GM10248 (cell line): ENCODE measurements around the gene MESD.

Experiments
- CTCF ChIA-PET: fragments of 300-600 bp; sonication (Branson Sonifier 250); formaldehyde crosslinking; extraction: SDS; loops from one replicate; lab custom pipeline; 2021; ENCODE audit warnings: antibody characterized with exemption; lab: Yijun Ruan, JAX
- POLR2A ChIA-PET: fragments of 350-650 bp; sonication (Branson Sonifier 250); formaldehyde crosslinking; extraction: SDS; loops from one replicate; lab custom pipeline; 2020; ENCODE audit warnings: antibody characterized with exemption; lab: Yijun Ruan, JAX
- DNase-seq: peaks from one replicate; pipeline ENCODE4 v3.0.0; 2012; ENCODE audit errors: extremely low spot score
- TF ChIP-seq, protein P1 (sequence below): IDR thresholded peaks from 2 replicates; pipeline ENCODE4 v1.5.1; 2012; ENCODE audit warnings: mild to moderate bottlenecking, low read depth; ENCODE audit errors: extremely low read depth, missing control alignments, control extremely low read depth

The MESD gene

DNA sequence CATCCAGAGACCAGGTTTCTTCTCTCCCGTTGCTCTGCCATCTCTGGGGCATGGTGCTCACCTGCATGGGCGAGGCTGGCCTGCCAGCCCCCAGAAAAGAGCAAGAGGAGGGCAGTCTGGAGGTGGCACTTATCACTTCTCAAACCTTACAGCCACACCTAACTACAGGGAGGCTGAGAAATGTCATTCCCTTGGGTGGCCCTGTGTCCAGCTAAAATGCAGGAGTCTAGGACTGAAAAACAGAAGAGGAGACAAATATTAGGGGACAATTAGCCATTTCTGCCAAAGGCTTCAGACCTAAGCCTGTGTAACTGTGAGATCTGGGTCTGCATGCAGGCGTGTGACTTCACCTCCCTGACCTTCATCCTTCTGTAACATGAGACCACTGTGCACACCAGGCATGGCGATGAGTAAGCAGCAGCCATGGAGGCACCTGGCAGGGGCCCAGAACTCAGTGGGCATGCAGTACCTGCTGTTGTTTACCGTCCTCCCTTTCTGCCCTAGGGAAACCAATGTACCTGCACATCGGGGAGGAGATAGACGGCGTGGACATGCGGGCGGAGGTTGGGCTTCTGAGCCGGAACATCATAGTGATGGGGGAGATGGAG is 83.4 kb downstream of the MESD start:
- POLR2A ChIA-PET, result no interaction called here
- CTCF ChIA-PET, result no interaction called here
- TF ChIP-seq, protein P1, sequence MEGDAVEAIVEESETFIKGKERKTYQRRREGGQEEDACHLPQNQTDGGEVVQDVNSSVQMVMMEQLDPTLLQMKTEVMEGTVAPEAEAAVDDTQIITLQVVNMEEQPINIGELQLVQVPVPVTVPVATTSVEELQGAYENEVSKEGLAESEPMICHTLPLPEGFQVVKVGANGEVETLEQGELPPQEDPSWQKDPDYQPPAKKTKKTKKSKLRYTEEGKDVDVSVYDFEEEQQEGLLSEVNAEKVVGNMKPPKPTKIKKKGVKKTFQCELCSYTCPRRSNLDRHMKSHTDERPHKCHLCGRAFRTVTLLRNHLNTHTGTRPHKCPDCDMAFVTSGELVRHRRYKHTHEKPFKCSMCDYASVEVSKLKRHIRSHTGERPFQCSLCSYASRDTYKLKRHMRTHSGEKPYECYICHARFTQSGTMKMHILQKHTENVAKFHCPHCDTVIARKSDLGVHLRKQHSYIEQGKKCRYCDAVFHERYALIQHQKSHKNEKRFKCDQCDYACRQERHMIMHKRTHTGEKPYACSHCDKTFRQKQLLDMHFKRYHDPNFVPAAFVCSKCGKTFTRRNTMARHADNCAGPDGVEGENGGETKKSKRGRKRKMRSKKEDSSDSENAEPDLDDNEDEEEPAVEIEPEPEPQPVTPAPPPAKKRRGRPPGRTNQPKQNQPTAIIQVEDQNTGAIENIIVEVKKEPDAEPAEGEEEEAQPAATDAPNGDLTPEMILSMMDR, result no peak
- no peak for DNase-seq

GRCh38 chr15:80904998-80905397 is 84.6 kb downstream of the MESD start:
- POLR2A ChIA-PET, result no interaction called here
- no peak for DNase-seq
- CTCF ChIA-PET, result no interaction called here
- TF ChIP-seq, protein P1, result no peak

DNA sequence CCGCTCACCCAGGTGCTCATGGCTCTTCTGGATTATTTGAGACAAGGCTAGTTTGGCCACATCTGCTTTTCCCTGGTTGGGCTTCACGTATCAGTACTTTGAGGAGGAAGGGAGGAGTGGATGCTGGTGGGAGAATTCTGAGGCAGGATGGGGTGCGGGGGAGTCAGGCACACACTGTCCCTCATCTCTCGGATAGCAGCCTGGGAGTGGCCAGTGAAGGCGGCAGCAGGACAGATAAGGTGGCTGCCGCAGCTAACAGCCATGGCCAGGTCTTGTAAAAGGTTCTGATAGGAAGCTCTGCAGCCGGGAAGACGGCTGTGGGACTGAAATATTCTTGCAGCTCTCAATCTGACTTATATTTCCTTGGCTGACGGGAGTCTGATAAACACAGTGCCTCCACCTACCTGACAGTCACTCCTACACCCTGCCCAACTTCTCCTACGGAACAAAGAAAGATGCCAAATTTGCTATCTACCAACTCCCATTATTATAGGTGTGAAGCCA is 87.3 kb downstream of the MESD start:
- CTCF ChIA-PET, result no interaction called here
- TF ChIP-seq, protein P1, result no peak
- no peak for DNase-seq
- POLR2A ChIA-PET, result no interaction called here

- CTCF ChIA-PET, result no interaction called here
- no peak for DNase-seq
- POLR2A ChIA-PET, result no interaction called here
- TF ChIP-seq, protein P1, result no peak
Observed at GRCh38 chr15:80898040-80898439, 91.6 kb downstream of the MESD start.
